AG09319 (cell line): ENCODE results near the gene PRKAG2.
"Not testable (repeated sequence)": the region's sequence is repeated elsewhere in the genome, so short reads cannot be mapped to it uniquely, and the experiment has no call there.

Experiments used
- DNase-seq: peaks from one replicate; pipeline ENCODE4 v3.0.0-alpha.2; 2010; ENCODE audit warnings: low read depth; ENCODE audit errors: extremely low read depth
- TF ChIP-seq, protein P1 (sequence below): IDR thresholded peaks from 2 replicates; pipeline ENCODE4 v1.5.1; 2011; ENCODE audit warnings: low read depth, mild to moderate bottlenecking, inconsistent platforms, low read length, moderate library complexity

Gene PRKAG2

DNA sequence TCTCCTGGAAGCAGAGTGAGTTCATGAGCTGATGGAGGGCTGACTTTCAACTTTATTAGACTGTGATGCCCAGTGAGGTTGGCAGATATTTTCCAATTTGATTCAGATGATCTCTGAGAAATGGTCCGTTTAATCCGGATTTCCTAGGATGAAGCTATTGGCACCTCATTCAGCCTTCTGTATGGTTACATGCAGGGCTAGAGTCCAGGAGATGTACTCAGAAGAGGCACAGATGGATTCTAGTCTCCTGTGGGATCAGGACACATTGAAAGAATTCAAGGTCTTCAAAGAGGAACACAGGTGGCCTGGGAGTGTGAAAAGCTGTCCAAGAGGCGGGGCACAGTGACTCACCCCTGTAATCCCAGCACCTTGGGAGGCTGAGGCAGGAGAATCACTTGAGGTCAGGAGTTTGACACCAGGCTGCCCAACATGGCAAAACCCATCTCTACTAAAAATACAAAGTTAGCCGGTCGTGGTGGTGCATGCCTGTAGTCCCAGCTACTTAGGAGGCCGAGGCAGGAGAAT is 334.2 kb downstream of the PRKAG2 start:
- DNase-seq: no peak

DNA sequence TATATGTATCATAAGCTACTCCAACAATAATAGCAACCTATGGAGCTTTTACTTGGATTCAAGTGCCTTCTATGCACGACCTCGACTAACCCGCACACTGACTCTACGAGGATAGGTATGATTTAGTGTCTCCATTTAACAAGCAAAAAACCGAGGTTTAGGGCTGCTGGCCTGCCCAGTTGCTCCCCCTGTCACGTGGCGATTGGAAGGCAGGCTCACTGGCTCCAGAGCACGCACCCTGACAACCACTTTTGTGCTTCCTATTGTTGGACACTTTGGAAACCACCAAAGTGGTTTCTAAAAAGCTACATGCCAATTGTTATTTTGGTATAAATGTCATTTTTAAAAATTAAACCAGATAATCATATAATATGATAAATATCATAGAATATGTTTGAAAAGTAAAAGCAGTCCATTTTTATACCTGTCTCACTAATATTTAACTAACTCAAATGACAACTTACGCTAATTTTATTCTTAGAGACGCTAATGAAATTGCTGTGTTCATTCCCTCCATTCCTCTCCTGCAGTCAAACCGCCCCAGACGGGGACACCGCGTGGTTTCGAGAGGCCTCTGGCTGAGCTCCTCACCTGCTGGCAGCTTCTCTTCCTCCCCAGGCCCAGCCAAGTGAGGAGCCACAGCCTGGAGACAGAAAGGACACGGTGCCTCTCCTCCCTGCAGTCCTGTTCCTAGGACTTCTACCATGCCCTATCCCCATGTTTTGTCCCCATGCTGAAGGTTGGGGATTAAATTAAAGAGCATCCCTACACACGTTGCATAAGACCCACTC is 335.0 kb downstream of the PRKAG2 start:
- no peak for DNase-seq
- TF ChIP-seq, protein P1, sequence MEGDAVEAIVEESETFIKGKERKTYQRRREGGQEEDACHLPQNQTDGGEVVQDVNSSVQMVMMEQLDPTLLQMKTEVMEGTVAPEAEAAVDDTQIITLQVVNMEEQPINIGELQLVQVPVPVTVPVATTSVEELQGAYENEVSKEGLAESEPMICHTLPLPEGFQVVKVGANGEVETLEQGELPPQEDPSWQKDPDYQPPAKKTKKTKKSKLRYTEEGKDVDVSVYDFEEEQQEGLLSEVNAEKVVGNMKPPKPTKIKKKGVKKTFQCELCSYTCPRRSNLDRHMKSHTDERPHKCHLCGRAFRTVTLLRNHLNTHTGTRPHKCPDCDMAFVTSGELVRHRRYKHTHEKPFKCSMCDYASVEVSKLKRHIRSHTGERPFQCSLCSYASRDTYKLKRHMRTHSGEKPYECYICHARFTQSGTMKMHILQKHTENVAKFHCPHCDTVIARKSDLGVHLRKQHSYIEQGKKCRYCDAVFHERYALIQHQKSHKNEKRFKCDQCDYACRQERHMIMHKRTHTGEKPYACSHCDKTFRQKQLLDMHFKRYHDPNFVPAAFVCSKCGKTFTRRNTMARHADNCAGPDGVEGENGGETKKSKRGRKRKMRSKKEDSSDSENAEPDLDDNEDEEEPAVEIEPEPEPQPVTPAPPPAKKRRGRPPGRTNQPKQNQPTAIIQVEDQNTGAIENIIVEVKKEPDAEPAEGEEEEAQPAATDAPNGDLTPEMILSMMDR: no peak

More for the DNA sequence above, 334.2 kb downstream of the PRKAG2 start:
- TF ChIP-seq, protein P1: no peak

DNA sequence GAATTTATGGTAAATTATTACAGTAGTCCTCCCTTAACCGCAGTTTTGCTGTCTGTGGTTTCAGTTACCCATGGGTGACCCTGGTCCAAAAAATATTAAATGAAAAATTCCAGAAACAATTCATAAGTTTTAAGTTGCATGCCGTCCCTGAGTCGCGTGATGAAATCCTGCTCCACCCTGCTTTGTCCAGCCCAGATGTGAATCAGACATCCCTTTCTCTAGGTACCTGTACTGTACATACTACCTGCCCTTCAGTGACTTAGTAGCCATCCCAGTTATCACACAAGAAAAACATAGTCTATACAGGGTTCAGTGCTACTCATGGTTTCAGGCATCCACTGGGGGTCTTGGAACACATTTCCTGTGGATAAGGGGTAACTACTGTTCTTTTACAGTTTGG is 336.8 kb downstream of the PRKAG2 start:
- TF ChIP-seq, protein P1: no peak
- DNase-seq: no peak

DNA sequence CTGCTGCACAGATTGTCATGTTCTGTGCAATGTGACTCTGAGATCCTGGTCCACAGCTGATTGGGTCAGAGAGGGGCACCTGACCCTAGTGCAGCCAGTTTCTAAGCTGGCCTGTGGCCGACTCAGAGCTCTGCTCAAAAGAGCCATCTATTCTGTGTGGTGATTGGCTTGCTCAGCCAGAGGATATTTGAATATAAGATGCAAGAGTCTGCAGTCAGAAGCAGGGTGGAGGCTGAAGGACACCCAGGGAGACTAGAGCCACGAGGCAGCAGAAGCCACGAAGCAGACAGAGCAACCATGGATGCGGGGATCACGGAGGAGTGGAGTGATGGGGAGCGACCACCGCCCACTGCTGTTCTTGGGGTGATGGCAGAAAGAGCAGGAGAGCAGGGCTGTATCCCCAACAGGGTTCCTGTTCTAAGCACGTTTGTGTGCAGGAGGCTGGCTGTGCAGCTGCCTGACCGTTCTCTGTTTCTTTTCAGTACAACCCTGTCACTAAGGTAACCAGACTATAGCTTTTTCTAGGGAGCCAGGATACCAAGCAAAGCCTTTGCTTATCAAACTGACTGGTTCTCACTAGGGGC is 337.7 kb downstream of the PRKAG2 start:
- TF ChIP-seq, protein P1: no peak
- no peak for DNase-seq

DNA sequence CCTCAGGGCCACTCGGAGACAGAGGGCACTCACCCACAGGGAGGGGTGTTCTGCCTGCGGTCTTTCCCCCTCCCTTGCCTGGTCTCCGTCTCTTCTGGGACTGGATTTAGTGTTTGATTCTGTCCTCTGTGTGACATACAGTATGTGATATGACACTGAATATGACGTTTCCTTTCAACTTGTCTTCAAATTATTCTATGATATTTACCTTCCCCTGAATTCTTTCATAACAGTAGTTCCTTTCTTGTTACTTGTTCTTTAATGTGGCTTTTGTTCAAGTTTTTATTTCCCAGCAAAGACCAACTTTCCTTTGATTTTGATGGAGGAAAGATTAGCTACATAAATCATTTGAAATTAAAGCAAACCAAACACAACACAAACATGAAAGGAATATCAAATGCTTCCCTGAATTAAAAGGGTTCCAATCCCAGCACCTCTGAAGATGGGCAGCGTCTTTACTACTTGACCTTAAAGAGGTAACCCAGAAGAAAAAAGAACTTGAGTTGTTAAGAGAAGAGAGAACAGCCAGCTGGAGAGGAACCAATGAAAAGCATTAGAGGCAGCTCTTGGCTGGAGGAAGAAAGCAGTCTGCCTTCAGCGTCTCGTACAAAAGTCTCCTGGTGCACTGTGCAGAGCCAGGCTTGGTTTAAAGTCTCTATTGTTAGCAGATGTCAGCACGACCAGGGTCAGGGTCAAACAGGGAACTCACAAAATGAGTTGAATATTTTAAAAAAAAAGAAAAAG is 338.9 kb downstream of the PRKAG2 start:
- DNase-seq: no peak
- TF ChIP-seq, protein P1: no peak

DNA sequence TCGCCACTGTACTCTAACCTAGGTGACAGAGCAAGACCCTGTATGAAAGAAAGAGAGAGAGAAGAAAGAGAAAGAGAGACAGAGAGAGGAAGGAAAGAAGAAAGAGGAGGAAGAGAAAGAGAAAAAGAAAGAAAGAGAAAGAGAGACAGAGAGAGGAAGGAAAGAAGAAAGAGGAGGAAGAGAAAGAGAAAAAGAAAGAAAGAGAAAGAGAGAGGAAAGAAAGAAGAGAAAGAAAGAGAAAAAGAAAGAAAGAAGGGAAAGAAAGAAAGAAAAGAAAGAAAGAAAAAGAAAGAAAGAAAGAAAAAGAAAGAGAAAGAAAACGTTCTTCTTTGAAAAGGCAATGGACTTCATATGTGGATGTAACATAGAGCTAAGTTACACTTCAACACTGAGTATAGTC is 340.7 kb downstream of the PRKAG2 start:
- DNase-seq: not testable (repeated sequence)

DNA sequence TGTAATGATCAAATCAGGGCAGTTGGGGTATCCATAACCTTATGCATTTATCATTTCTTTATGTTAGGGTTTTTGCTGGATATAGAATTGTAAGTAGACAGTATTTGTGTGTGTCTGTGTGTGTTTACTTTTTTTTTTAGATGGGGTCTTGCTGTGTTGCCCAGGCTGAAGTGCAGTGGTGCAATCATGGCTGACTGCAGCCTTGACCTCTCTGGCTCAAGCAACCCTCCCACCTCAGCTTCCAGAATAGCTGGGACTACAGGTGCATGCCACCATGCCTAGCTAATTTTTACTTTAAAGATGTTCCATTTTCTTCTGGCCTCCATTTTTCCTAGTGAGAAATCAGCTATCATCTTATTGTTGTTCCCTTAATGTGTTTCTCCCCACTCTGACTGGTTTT is 347.1 kb downstream of the PRKAG2 start:
- TF ChIP-seq, protein P1: no peak
- no peak for DNase-seq
